T-cell (primary cell): ENCODE results near the gene GHRHR. TPM values are rescaled to one million over a fixed set of nuclear protein-coding genes. Genes with fewer than 3 reads are reported as not detected.

Experiments used
- ATAC-seq, 4 experiments: fragments of 200-7000 bp in 3 of 4; fragments of 150-1000 bp in 1 of 4; cut with Tn5 transposase; replicated peaks in 1 of 4; 1 replicate in 3 of 4; 2 replicates in 1 of 4; pipeline ENCODE4 v1.10.0; 2021; ENCODE audit warnings: moderate library complexity in 3 of 4, mild to moderate bottlenecking in 2 of 4, moderate number of reproducible peaks in 1 of 4
- CTCF ChIA-PET, 2 donors: fragments of 300-600 bp; sonication (Branson Sonifier 250); formaldehyde crosslinking; loops; one replicate each; lab custom pipeline; 2022; ENCODE audit warnings: antibody characterized with exemption in 2 of 2; lab: Charles Lee
- POLR2A ChIA-PET, 2 donors: fragments of 300-600 bp; sonication (Branson Sonifier 250); formaldehyde crosslinking; loops; one replicate each; lab custom pipeline; 2022; ENCODE audit warnings: antibody characterized with exemption in 2 of 2; lab: Charles Lee
- DNase-seq, 35 experiments: peaks; one replicate each; pipeline versions ENCODE4 v3.0.0 to v3.0.0-alpha.2; 2013 to 2023
- H3K27ac ChIP-seq: one replicate; pipeline ENCODE4 v1.5.1; 2013; ENCODE audit warnings: low read length
- H3K27me3 ChIP-seq, 2 experiments: replicated peaks in 1 of 2; 1 replicate in 1 of 2; 2 replicates in 1 of 2; pipeline versions ENCODE4 v1.6.1 to v1.7.0; 2013; ENCODE audit warnings: low read length in 1 of 2, mixed read lengths in 1 of 2; ENCODE audit not compliant: control insufficient read depth in 2 of 2, insufficient read depth in 2 of 2; ENCODE audit errors: extremely low read depth in 1 of 2
- H3K36me3 ChIP-seq, 2 donors: 1 replicate in 1 of 2; 2 replicates in 1 of 2; pipeline versions ENCODE4 v1.6.1 to v1.7.0; 2013; ENCODE audit warnings: low read length in 1 of 2; ENCODE audit not compliant: control insufficient read depth in 2 of 2, insufficient read depth in 1 of 2; ENCODE audit errors: extremely low read depth in 1 of 2
- H3K4me1 ChIP-seq, 2 experiments: 1 replicate in 1 of 2; 2 replicates in 1 of 2; pipeline versions ENCODE4 v1.6.1 to v1.7.0; 2013; ENCODE audit warnings: low read length in 2 of 2, mixed read lengths in 1 of 2; ENCODE audit not compliant: insufficient read depth in 2 of 2, control insufficient read depth in 1 of 2; ENCODE audit errors: extremely low read depth in 1 of 2
- H3K4me3 ChIP-seq, 2 donors: 1 replicate in 1 of 2; 2 replicates in 1 of 2; pipeline versions ENCODE4 v1.5.1 to v1.7.0; 2013; ENCODE audit warnings: mild to moderate bottlenecking in 2 of 2, low read length in 1 of 2, moderate library complexity in 1 of 2; ENCODE audit not compliant: control insufficient read depth in 1 of 2; ENCODE audit errors: extremely low read depth in 1 of 2
- H3K9me3 ChIP-seq: 2 replicates; pipeline ENCODE4 v1.7.0; 2013
- H3K27ac Mint-ChIP-seq, 2 donors: one replicate each; pipeline ENCODE4 v1.8.0; 2020 to 2021; ENCODE audit warnings: mild to moderate bottlenecking in 2 of 2, mixed read lengths in 2 of 2
- H3K27me3 Mint-ChIP-seq, 2 donors: one replicate each; pipeline ENCODE4 v1.8.0; 2021 to 2022; ENCODE audit warnings: mixed read lengths in 2 of 2
- H3K36me3 Mint-ChIP-seq: one replicate; pipeline ENCODE4 v1.8.0; 2021; ENCODE audit warnings: mixed read lengths
- H3K4me1 Mint-ChIP-seq, 3 donors: one replicate each; pipeline ENCODE4 v1.8.0; 2020 to 2022; ENCODE audit warnings: mixed read lengths in 3 of 3, mild to moderate bottlenecking in 1 of 3
- H3K4me3 Mint-ChIP-seq, 3 donors: one replicate each; pipeline ENCODE4 v1.8.0; 2020 to 2022; ENCODE audit warnings: mild to moderate bottlenecking in 3 of 3, mixed read lengths in 3 of 3, moderate library complexity in 3 of 3
- H3K9me3 Mint-ChIP-seq, 3 donors: one replicate each; pipeline ENCODE4 v1.8.0; 2020 to 2022; ENCODE audit warnings: mixed read lengths in 3 of 3
- WGBS: methylation state at CpG from one replicate; pipeline ENCODE4 v1.1.5; 2013; ENCODE audit warnings: missing lambda C conversion rate; ENCODE audit not compliant: insufficient coverage; 5-methylcytosine and 5-hydroxymethylcytosine counted together
- total RNA-seq, 35 experiments: library from RNA in 6 of 35; stranded (reverse) in 6 of 35; fragments of 120-200 nt in 1 of 35; gene quantifications; one replicate each; pipeline versions ENCODE4 v1.2.1 to v1.2.4 and lab custom pipeline; 2013 to 2026

GHRHR gene
- total RNA-seq, 5 donors from 2014 or later (not counting 1 experiment from before 2014, with no cell fraction given) = not detected

DNA sequence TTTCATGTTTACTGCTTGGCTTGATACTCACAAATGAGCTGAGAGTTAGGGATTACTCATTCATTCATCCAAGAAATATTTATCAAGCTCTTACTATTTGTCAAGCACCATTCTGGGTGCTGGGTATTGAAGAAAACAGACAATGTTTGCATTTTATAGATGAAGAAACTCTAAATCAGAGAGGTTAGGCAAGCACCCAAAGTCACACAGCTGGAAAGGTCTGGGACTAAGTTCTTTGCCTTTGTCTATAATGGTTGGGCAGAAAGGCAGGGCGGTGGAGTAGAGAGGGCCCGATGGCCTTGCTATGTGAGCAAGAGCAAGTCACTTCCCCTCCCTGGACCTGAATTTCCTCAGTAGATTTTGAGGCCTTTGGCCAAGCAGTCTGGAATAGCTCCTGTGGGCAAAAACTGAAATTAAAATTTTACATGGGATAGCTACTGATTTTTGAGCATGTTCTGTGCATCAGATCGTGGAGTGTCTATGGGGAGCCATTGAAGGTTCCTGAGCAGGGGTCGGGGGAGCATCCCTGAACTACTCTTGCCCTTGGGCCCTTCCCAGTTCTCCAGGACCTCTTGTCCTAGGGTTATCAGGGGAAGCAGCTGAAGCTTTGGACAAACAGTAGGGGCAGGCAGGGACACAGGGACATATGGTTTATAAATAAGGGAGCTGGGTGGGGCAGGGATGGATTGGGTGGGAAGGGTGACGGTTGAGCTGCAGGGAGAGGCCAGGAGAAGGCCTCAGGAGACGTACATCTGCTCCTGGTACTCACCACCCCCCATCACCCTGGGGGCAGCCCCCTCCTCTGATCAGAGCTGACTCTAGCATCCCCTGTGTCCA, 28.8 kb upstream of the GHRHR start:
- H3K27me3 ChIP-seq = peaks cover 0 to 30% of the 10 kb centered on the region in 2 experiments
- CTCF ChIA-PET = interaction anchor here in 1 of 2 donors (0.7 to 1.0 kb wide), 2 partner anchors 42 to 133 kb away, joined by 3 to 6 read pairs; no protein-coding TSS in a partner anchor
- no peak overlapping the region for H3K4me3 ChIP-seq
- H3K9me3 ChIP-seq = no peaks in the 10 kb centered on the region
- DNase-seq = peak in 1 of 35 experiments; percentile 1
- Mint-ChIP-seq H3K4me3 (no peak overlapping the region), H3K36me3 (no peaks in the 10 kb centered on the region), H3K27ac (no peak overlapping the region), H3K4me1 (no peaks in the 10 kb centered on the region), H3K27me3 (peaks cover 12 to 14% of the 10 kb centered on the region in 2 donors), H3K9me3 (no peaks in the 10 kb centered on the region)
- POLR2A ChIA-PET = no interaction called here
- H3K36me3 ChIP-seq = no peaks in the 10 kb centered on the region
- peaks cover 0 to 7% of the 10 kb centered on the region in 2 experiments for H3K4me1 ChIP-seq
- WGBS = 71% methylated on average over 2 of the region's 6 CpGs
- no peak for ATAC-seq
- H3K27ac ChIP-seq = no peak overlapping the region

DNA sequence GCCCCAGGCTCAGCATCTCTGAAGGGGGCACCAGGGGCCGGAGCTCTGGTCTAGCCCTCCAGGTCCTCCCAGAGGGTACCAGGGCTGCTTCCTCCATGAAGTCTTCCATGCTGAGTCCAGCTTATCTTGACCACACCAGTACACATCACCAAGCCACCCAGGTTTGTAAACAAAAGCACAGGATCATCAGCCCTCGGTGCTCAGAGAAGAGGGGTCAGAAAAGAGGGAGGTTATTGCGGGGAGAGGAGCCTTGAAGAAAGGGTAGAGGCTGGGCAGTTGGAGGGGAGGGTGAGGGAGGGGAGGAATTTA, 28.2 kb upstream of the GHRHR start:
- Mint-ChIP-seq H3K27me3 (peaks cover 14 to 15% of the 10 kb centered on the region in 2 donors), H3K4me1 (no peaks in the 10 kb centered on the region), H3K4me3 (no peak overlapping the region), H3K27ac (no peak overlapping the region), H3K9me3 (no peaks in the 10 kb centered on the region), H3K36me3 (no peaks in the 10 kb centered on the region)
- Histone ChIP-seq H3K36me3 (no peaks in the 10 kb centered on the region), H3K4me1 (peaks cover 0 to 7% of the 10 kb centered on the region in 2 experiments), H3K27me3 (peaks cover 0 to 30% of the 10 kb centered on the region in 2 experiments), H3K4me3 (no peak overlapping the region), H3K27ac (no peak overlapping the region), H3K9me3 (no peaks in the 10 kb centered on the region)
- POLR2A ChIA-PET = no interaction called here
- CTCF ChIA-PET = interaction anchor here in 1 of 2 donors (0.7 to 1.0 kb wide), 2 partner anchors 43 to 134 kb away, joined by 3 to 6 read pairs; no protein-coding TSS in a partner anchor
- DNase-seq (no peak), ATAC-seq (no peak)
- WGBS = 100% methylated on average over 1 of the region's 3 CpGs

DNA sequence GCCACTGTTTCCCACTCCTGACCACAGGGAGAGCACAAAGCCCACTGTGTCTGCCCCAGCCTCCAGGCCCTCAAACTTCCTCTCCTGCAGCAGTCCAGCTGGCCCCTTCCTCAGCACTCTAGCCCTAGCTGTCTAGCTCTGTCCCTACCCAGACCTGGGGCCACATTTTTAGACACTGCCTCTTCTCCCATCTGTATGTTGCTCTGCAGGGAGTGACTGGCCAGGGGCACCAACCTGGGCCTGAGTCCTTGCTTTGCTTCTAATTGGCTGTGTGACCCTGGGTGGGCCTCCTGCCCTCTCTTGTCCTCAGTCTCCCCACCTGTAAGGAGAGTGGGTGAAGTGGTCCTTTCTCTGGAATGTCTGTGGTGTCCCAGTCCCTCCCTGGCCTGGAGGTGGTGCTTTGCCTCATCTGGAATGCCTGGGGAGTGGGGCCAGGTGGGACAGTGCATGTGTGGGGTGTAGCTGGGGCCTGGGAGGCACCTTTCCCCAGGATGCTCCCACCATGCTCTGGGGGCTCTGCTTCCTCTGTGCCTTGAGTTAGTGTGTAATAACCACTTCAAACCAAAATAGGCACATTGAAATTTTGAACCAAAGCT, 27.0 kb upstream of the GHRHR start:
- Mint-ChIP-seq H3K27ac (no peak overlapping the region), H3K36me3 (no peaks in the 10 kb centered on the region), H3K9me3 (no peaks in the 10 kb centered on the region), H3K4me1 (no peaks in the 10 kb centered on the region), H3K4me3 (no peak overlapping the region), H3K27me3 (peaks cover 19 to 22% of the 10 kb centered on the region in 2 donors)
- Histone ChIP-seq H3K4me1 (peaks cover 0 to 7% of the 10 kb centered on the region in 2 experiments), H3K4me3 (no peak overlapping the region), H3K36me3 (no peaks in the 10 kb centered on the region), H3K27ac (no peak overlapping the region), H3K27me3 (peaks cover 0 to 33% of the 10 kb centered on the region in 2 experiments), H3K9me3 (no peaks in the 10 kb centered on the region)
- ChIA-PET POLR2A (no interaction called here), CTCF (interaction anchor here in 1 of 2 donors (0.8 to 1.0 kb wide), 2 partner anchors 17 to 34 kb away, joined by 3 read pairs; no protein-coding TSS in a partner anchor)
- ATAC-seq (no peak), DNase-seq (no peak)

DNA sequence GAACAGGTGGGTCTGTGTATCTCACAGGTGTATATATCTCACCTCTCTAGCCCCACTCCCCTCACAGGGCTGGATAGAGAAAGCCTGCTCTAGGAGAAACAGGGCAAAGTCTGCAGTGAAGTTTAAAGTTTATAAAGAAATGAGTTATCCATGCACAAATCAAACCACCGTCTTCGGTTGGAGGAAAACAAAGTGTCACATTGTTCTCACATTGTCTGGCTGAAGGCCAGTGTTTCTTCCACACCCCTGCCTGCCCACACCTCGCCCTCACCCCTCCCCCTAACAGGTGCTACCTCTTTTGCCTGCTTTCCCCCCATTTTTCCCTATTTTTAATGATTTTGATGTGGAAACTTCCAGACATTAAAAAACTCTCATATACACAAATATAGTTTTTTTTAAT, 26.3 kb upstream of the GHRHR start:
- Mint-ChIP-seq H3K4me3 (no peak overlapping the region), H3K9me3 (no peaks in the 10 kb centered on the region), H3K4me1 (no peaks in the 10 kb centered on the region), H3K27me3 (peaks cover 25 to 26% of the 10 kb centered on the region in 2 donors), H3K36me3 (no peaks in the 10 kb centered on the region), H3K27ac (no peak overlapping the region)
- Histone ChIP-seq H3K4me1 (peaks cover 0 to 7% of the 10 kb centered on the region in 2 experiments), H3K9me3 (no peaks in the 10 kb centered on the region), H3K36me3 (no peaks in the 10 kb centered on the region), H3K4me3 (no peak overlapping the region), H3K27me3 (peaks cover 0 to 33% of the 10 kb centered on the region in 2 experiments), H3K27ac (no peak overlapping the region)
- DNase-seq (no peak), ATAC-seq (no peak)
- WGBS = no CpG with 5 or more reads among the region's 3 CpGs
- CTCF ChIA-PET = interaction anchor here in 1 of 2 donors (0.8 kb wide), 1 partner anchor 33 kb away, joined by 3 read pairs; no protein-coding TSS in a partner anchor
- POLR2A ChIA-PET = no interaction called here

DNA sequence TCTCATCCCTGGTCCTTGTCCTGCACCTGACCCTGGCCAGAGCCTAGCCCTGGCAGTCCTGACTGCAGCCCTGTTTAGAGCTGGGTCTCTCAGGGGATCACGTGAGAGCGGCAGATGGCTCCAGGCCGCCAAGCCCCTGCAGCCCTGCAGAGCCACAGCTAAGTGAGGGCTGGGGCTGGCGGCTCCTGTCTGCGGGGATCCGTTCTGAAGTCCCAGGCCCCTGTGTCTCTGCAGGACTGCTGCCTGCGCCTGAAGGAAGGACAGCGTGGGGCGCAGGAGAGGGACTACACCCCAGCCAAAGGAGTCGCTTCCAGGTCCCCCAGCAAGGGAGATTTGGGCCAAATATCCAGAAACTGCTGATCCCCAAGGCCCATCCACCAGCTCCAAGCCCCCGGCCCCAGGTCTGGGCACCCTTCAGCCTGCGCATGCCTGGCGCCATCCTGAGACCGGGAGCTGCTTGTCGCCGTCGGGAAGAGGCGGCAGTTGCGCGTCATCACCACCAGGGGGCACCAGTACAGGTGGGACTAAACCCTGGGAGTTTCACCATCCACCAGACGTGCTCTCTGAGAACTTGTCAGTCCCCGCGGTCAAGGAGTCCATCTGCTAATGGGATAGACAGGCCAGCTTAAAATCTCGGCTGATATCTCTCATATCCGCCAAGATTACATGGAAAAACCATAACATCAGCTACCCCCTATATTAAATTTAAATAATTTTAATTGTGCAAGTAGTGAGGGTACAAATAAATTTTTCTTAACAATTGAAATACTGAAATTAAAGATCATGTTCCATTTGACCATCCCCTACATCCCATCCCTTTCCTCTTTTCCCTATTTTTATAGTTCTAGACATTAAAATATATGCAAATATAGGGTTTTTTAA, 25.1 kb upstream of the GHRHR start:
- Histone ChIP-seq H3K4me1 (peaks cover 0 to 7% of the 10 kb centered on the region in 2 experiments), H3K36me3 (no peaks in the 10 kb centered on the region), H3K27ac (no peak overlapping the region), H3K9me3 (no peaks in the 10 kb centered on the region), H3K27me3 (peaks cover 0 to 27% of the 10 kb centered on the region in 2 experiments), H3K4me3 (no peak overlapping the region)
- Mint-ChIP-seq H3K27ac (no peak overlapping the region), H3K4me1 (no peaks in the 10 kb centered on the region), H3K4me3 (no peak overlapping the region), H3K9me3 (no peaks in the 10 kb centered on the region), H3K27me3 (peaks cover 30 to 33% of the 10 kb centered on the region in 2 donors), H3K36me3 (no peaks in the 10 kb centered on the region)
- ChIA-PET POLR2A (no interaction called here), CTCF (interaction anchor here in 1 of 2 donors (0.5 to 1.5 kb wide), 7 partner anchors 9 to 183 kb away, joined by 3 to 7 read pairs (median 5); no protein-coding TSS in a partner anchor)
- ATAC-seq (peak in 3 of 4 experiments; percentile 32 to 57 (median 52)), DNase-seq (peak in 30 of 35 experiments; percentile 7 to 65 (median 36))
- 21% methylated on average over 22 of the region's 25 CpGs for WGBS
